A172 (cell line): ENCODE data around the gene TFPI. TPM values are rescaled to one million over a fixed set of nuclear protein-coding genes. Genes with fewer than 3 reads are reported as not detected.
"Not testable (repeated sequence)": the region's sequence is repeated elsewhere in the genome, so short reads cannot be mapped to it uniquely, and the experiment has no call there.

Experiments
- DNase-seq: peaks from one replicate; pipeline ENCODE4 v3.0.0-alpha.2; 2015; ENCODE audit warnings: low spot score
- total RNA-seq: library from RNA; depleted of rRNA; stranded (reverse); fragments of >200 nt; shearing (Covaris generic); gene quantifications from 2 replicates; pipeline ENCODE4 v1.2.3, GENCODE V29; 2014; rRNA removed

TFPI gene
- total RNA-seq = 166 and 226 TPM in 2 replicates

GRCh38 chr2:187554011-187554703 is at the start of gene TFPI:
Gene TFPI (minus strand): TSS chr2:187554435. CDS start chr2:187503768, 50,667 bp downstream.
- DNase-seq = peak; percentile 87

- no peak for DNase-seq
Measured at GRCh38 chr2:187594801-187595200, 40.6 kb upstream of the TFPI start.

GRCh38 chr2:187593697-187594096 is 39.5 kb upstream of the TFPI start:
- DNase-seq = no peak

GRCh38 chr2:187593098-187593497 is 38.9 kb upstream of the TFPI start:
- DNase-seq = no peak

GRCh38 chr2:187590175-187590574 is 35.9 kb upstream of the TFPI start:
- no peak for DNase-seq

- DNase-seq = no peak
Measured at GRCh38 chr2:187586011-187586641, 31.9 kb upstream of the TFPI start.

- DNase-seq = peak; percentile 35
Measured at GRCh38 chr2:187581125-187581896, 27.1 kb upstream of the TFPI start.

GRCh38 chr2:187580462-187581124 is 26.4 kb upstream of the TFPI start:
- peak; percentile 73 for DNase-seq

- DNase-seq = no peak
Measured at GRCh38 chr2:187577310-187577709, 23.1 kb upstream of the TFPI start.

- no peak for DNase-seq
Measured at GRCh38 chr2:187576906-187577305, 22.7 kb upstream of the TFPI start.

GRCh38 chr2:187575751-187576067 is 21.5 kb upstream of the TFPI start:
- DNase-seq = no peak

GRCh38 chr2:187574969-187575750 is 20.9 kb upstream of the TFPI start:
- no peak for DNase-seq

GRCh38 chr2:187573722-187574121 is 19.5 kb upstream of the TFPI start:
- no peak for DNase-seq

GRCh38 chr2:187571996-187572395 is 17.8 kb upstream of the TFPI start:
- not testable (repeated sequence) for DNase-seq

GRCh38 chr2:187569571-187569970 is 15.3 kb upstream of the TFPI start:
- DNase-seq = no peak

GRCh38 chr2:187569042-187569441 is 14.8 kb upstream of the TFPI start:
- no peak for DNase-seq

GRCh38 chr2:187567126-187567525 is 12.9 kb upstream of the TFPI start:
- DNase-seq = no peak

GRCh38 chr2:187566712-187567111 is 12.5 kb upstream of the TFPI start:
- no peak for DNase-seq

GRCh38 chr2:187566266-187566665 is 12.0 kb upstream of the TFPI start:
- no peak for DNase-seq

GRCh38 chr2:187565618-187566017 is 11.4 kb upstream of the TFPI start:
- DNase-seq = not testable (repeated sequence)

GRCh38 chr2:187556493-187556892 is 2.3 kb upstream of the TFPI start:
- not testable (repeated sequence) for DNase-seq

GRCh38 chr2:187554704-187555082 is 458 bp upstream of the TFPI start:
- DNase-seq = no peak
